B cell (primary cell): ENCODE data around the gene WDR33. TPM values are rescaled to one million over a fixed set of nuclear protein-coding genes. Genes with fewer than 3 reads are reported as not detected.

Source experiments
- ATAC-seq: fragments of 200-7000 bp; cut with Tn5 transposase; one replicate; pipeline ENCODE4 v1.10.0; 2021; ENCODE audit warnings: low read depth, mild to moderate bottlenecking, moderate number of reproducible peaks, moderate library complexity
- CTCF ChIA-PET: fragments of 350-600 bp; sonication (Branson Sonifier 250); formaldehyde crosslinking; loops from one replicate; lab custom pipeline; 2021; ENCODE audit warnings: antibody characterized with exemption, inconsistent platforms; lab: Charles Lee
- POLR2A ChIA-PET: fragments of 350-600 bp; sonication (Branson Sonifier 250); formaldehyde crosslinking; loops from one replicate; lab custom pipeline; 2021; ENCODE audit warnings: antibody characterized with exemption; lab: Charles Lee
- DNase-seq: peaks from one replicate; pipeline ENCODE4 v3.0.0; 2013
- H2AFZ ChIP-seq: 2 replicates; pipeline ENCODE4 v1.6.1; 2012; ENCODE audit warnings: mild to moderate bottlenecking, low read depth, low read length; ENCODE audit not compliant: insufficient read depth, poor library complexity, severe bottlenecking
- H3K27ac ChIP-seq, 2 donors: 1 replicate in 1 of 2; 2 replicates in 1 of 2; pipeline ENCODE4 v1.5.1; 2012 to 2013; ENCODE audit warnings: low read length in 2 of 2, mild to moderate bottlenecking in 2 of 2, moderate library complexity in 1 of 2
- H3K27me3 ChIP-seq, 4 experiments: fragments of 200-600 bp in 1 of 4; sonication (generic) in 1 of 4; replicated peaks in 1 of 4; 1 replicate in 2 of 4; 2 replicates in 2 of 4; pipeline versions ENCODE4 v1.6.1 to v1.7.0; 2013 to 2016; ENCODE audit warnings: low read length in 3 of 4, mild to moderate bottlenecking in 2 of 4, mixed read lengths in 1 of 4, moderate library complexity in 1 of 4; ENCODE audit not compliant: insufficient read depth in 4 of 4, control insufficient read depth in 3 of 4; ENCODE audit errors: control extremely low read depth in 1 of 4
- H3K36me3 ChIP-seq, 2 experiments: replicated peaks in 1 of 2; 1 replicate in 1 of 2; 2 replicates in 1 of 2; pipeline versions ENCODE4 v1.6.1 to v1.7.1; 2013; ENCODE audit warnings: low read length in 1 of 2; ENCODE audit not compliant: insufficient read depth in 2 of 2, control insufficient read depth in 1 of 2; ENCODE audit errors: control extremely low read depth in 1 of 2, extremely low read depth in 1 of 2
- H3K4me1 ChIP-seq, 2 donors: fragments of 200-600 bp in 1 of 2; sonication (generic) in 1 of 2; 1 replicate in 1 of 2; 2 replicates in 1 of 2; pipeline versions ENCODE4 v1.5.1 to v1.6.1; 2013 to 2017; ENCODE audit warnings: low read length in 2 of 2; ENCODE audit not compliant: control insufficient read depth in 2 of 2, insufficient read depth in 2 of 2
- H3K4me2 ChIP-seq: replicated peaks from 2 replicates; pipeline ENCODE3; 2012; ENCODE audit warnings: mild to moderate bottlenecking, low read depth, low read length; ENCODE audit not compliant: poor library complexity, severe bottlenecking
- H3K4me3 ChIP-seq, 5 experiments: fragments of 200-600 bp in 1 of 5; sonication (generic) in 1 of 5; 1 replicate in 3 of 5; 2 replicates in 2 of 5; pipeline versions ENCODE4 v1.5.1 to v1.7.0; 2011 to 2016; ENCODE audit warnings: low read length in 4 of 5, mild to moderate bottlenecking in 4 of 5, low read depth in 2 of 5, control low read depth in 1 of 5, moderate library complexity in 1 of 5; ENCODE audit not compliant: insufficient read depth in 1 of 5; ENCODE audit errors: control extremely low read depth in 1 of 5, extremely low read depth in 1 of 5
- H3K79me2 ChIP-seq: fragments of 200-600 bp; sonication (generic); one replicate; pipeline ENCODE4 v1.6.0; 2016; ENCODE audit warnings: low read length; ENCODE audit not compliant: control insufficient read depth, insufficient read depth
- H3K9ac ChIP-seq: fragments of 200-600 bp; sonication (generic); 2 replicates; pipeline ENCODE4 v1.6.1; 2017; ENCODE audit warnings: mild to moderate bottlenecking, low read length, moderate library complexity
- H3K9me3 ChIP-seq, 3 donors: one replicate each; pipeline versions ENCODE4 v1.6.1 to v1.7.1; 2013; ENCODE audit warnings: low read length in 2 of 3; ENCODE audit not compliant: control insufficient read depth in 2 of 3, insufficient read depth in 1 of 3; ENCODE audit errors: control extremely low read depth in 1 of 3
- H4K20me1 ChIP-seq: 2 replicates; pipeline ENCODE4 v1.6.0; 2012; ENCODE audit warnings: mild to moderate bottlenecking, low read length; ENCODE audit not compliant: insufficient read depth, control insufficient read depth, poor library complexity, severe bottlenecking
- H3K27ac Mint-ChIP-seq: one replicate; pipeline ENCODE4 v1.8.0; 2021; ENCODE audit warnings: mixed read lengths
- H3K27me3 Mint-ChIP-seq: one replicate; pipeline ENCODE4 v1.8.0; 2021; ENCODE audit warnings: mixed read lengths
- H3K4me1 Mint-ChIP-seq: one replicate; pipeline ENCODE4 v1.8.0; 2021; ENCODE audit warnings: mixed read lengths
- H3K4me3 Mint-ChIP-seq: one replicate; pipeline ENCODE4 v1.8.0; 2021; ENCODE audit warnings: mixed read lengths
- H3K9me3 Mint-ChIP-seq: one replicate; pipeline ENCODE4 v1.8.0; 2022; ENCODE audit warnings: mixed read lengths; ENCODE audit not compliant: insufficient read depth
- CTCF ChIP-seq: fragments of 200-600 bp; IDR thresholded peaks from one replicate; pipeline ENCODE4 v1.8.0; 2022; ENCODE audit warnings: antibody characterized with exemption, mild to moderate bottlenecking
- EZH2 ChIP-seq: IDR thresholded peaks from 2 replicates; pipeline ENCODE4 v1.6.1; 2012; ENCODE audit warnings: borderline replicate concordance, low read depth, mild to moderate bottlenecking, moderate library complexity, low read length; ENCODE audit not compliant: insufficient read depth, poor library complexity, severe bottlenecking
- WGBS: methylation state at CpG from one replicate; pipeline ENCODE4 v1.1.5; 2013; ENCODE audit warnings: missing lambda C conversion rate; ENCODE audit not compliant: insufficient coverage; 5-methylcytosine and 5-hydroxymethylcytosine counted together
- intact Hi-C: fragments of 100-400 bp; cut with micrococcal nuclease; formaldehyde crosslinking; loops from one replicate; pipeline ENCODE4 v1.10.0; 2022
- polyA plus RNA-seq: library from polyadenylated mRNA; depleted of rRNA; stranded (reverse); fragments of >200 nt; gene quantifications from 2 replicates; pipeline ENCODE4 v1.2.3, GENCODE V29; 2012
- total RNA-seq, 2 donors: library from RNA; stranded (reverse); fragments of 120-200 nt in 1 of 2; gene quantifications; 1 replicate in 1 of 2; 2 replicates in 1 of 2; pipeline versions ENCODE4 v1.2.3 to v1.2.4, GENCODE V29; 2013 to 2022

The WDR33 gene
- total and polyA plus RNA-seq, 2 donors (not counting 1 experiment from before 2014, with no cell fraction given): 17.2 to 101 TPM

GRCh38 chr2:127673291-127674069 lies 137.5 kb downstream of the WDR33 start:
- WGBS: 97% methylated on average over 15 of the region's 17 CpGs
- H3K27me3 ChIP-seq: peaks cover 0 to 36% (median 23%) of the 10 kb centered on the region in 4 experiments
- no peak overlapping the region for H2AFZ ChIP-seq
- H4K20me1 ChIP-seq: no peaks in the 10 kb centered on the region
- H3K4me1 ChIP-seq: peaks cover 12 to 14% of the 10 kb centered on the region in 2 donors
- H3K27ac ChIP-seq: no peak overlapping the region
- Mint-ChIP-seq H3K4me3 (peak overlapping the region; percentile 54), H3K4me1 (peaks cover 11% of the 10 kb centered on the region), H3K27me3 (peaks cover 43% of the 10 kb centered on the region), H3K27ac (no peak overlapping the region), H3K9me3 (no peaks in the 10 kb centered on the region)
- ChIA-PET CTCF (interaction anchor here (1.2 kb wide), 1 partner anchor 29 kb away, joined by 3 read pairs; no protein-coding TSS in a partner anchor), POLR2A (no interaction called here)
- ATAC-seq: no peak
- peaks cover 0 to 3% (median 0%) of the 10 kb centered on the region in 3 donors for H3K9me3 ChIP-seq
- no peak overlapping the region for H3K4me3 ChIP-seq
- intact Hi-C loops: no loop called here
- no peaks in the 10 kb centered on the region for H3K36me3 ChIP-seq
- H3K79me2 ChIP-seq: no peaks in the 10 kb centered on the region
- H3K9ac ChIP-seq: no peak overlapping the region
- TF ChIP-seq EZH2 (no peak), CTCF (no peak)
- DNase-seq: no peak
- H3K4me2 ChIP-seq: no peak overlapping the region
